RWPE1 (cell line): ENCODE results near the gene LIPI.
"Not testable (repeated sequence)": the region's sequence is repeated elsewhere in the genome, so short reads cannot be mapped to it uniquely, and the experiment has no call there.

Experiments
- CTCF ChIA-PET: fragments of 350-600 bp; sonication (Branson Sonifier 250); formaldehyde crosslinking; extraction: SDS; loops from one replicate; lab custom pipeline; 2021; lab: Yijun Ruan, JAX
- POLR2A ChIA-PET: fragments of 400-600 bp; formaldehyde crosslinking; extraction: SDS; loops from one replicate; lab custom pipeline; 2020; ENCODE audit warnings: antibody characterized with exemption; ENCODE audit not compliant: low non-redundant PET; lab: Yijun Ruan, JAX
- DNase-seq: peaks from one replicate; pipeline ENCODE4 v3.0.0; 2012; ENCODE audit warnings: low spot score
- H3K27ac ChIP-seq: fragments of 450-650 bp; 2 replicates; pipeline ENCODE4 v1.5.1; 2017
- CTCF ChIP-seq: fragments of 450-650 bp; conservative IDR thresholded peaks from 2 replicates; pipeline ENCODE4 v1.5.1; 2017; ENCODE audit warnings: low read depth, mild to moderate bottlenecking

LIPI gene

GRCh38 chr21:14114251-14114650, 96.5 kb downstream of the LIPI start:
- TF ChIP-seq CTCF = no peak
- ChIA-PET CTCF (interaction anchor here (0.6 kb wide), 1 partner anchor 262 kb away, joined by 3 read pairs; no protein-coding TSS in a partner anchor), POLR2A (no interaction called here)
- DNase-seq = peak; percentile 8
- H3K27ac ChIP-seq = no peak overlapping the region

GRCh38 chr21:14104564-14104963, 106.2 kb downstream of the LIPI start:
- POLR2A ChIA-PET, H3K27ac ChIP-seq, DNase-seq, CTCF ChIA-PET: not testable (repeated sequence)

GRCh38 chr21:14099570-14099969, 111.2 kb downstream of the LIPI start:
- ChIA-PET POLR2A (no interaction called here), CTCF (no interaction called here)
- no peak for TF ChIP-seq CTCF
- no peak for DNase-seq
- no peak overlapping the region for H3K27ac ChIP-seq

- TF ChIP-seq CTCF = no peak
- ChIA-PET POLR2A (no interaction called here), CTCF (no interaction called here)
- DNase-seq = no peak
- no peak overlapping the region for H3K27ac ChIP-seq
These were observed 112.8 kb downstream of the LIPI start for GRCh38 chr21:14097881-14098499.

- no peak for TF ChIP-seq CTCF
- H3K27ac ChIP-seq = no peak overlapping the region
- DNase-seq = no peak
- ChIA-PET CTCF (no interaction called here), POLR2A (no interaction called here)
These were observed 114.2 kb downstream of the LIPI start for GRCh38 chr21:14096577-14096976.

GRCh38 chr21:14096172-14096571, 114.6 kb downstream of the LIPI start:
- DNase-seq = no peak
- POLR2A ChIA-PET = no interaction called here
- CTCF ChIA-PET = no interaction called here
- H3K27ac ChIP-seq = no peak overlapping the region
- no peak for TF ChIP-seq CTCF

GRCh38 chr21:14095056-14095455, 115.7 kb downstream of the LIPI start:
- H3K27ac ChIP-seq = no peak overlapping the region
- CTCF ChIA-PET = interaction anchor here (0.7 kb wide), 1 partner anchor 13 kb away, joined by 3 read pairs; no protein-coding TSS in a partner anchor
- DNase-seq = no peak
- POLR2A ChIA-PET = no interaction called here
- TF ChIP-seq CTCF = no peak
